ENCODE results near the gene TMEM117.

Gene TMEM117

GRCh38 chr12:43835656-43836474 is at the start of gene TMEM117:
TSS of gene TMEM117 (plus strand) at chr12:43836081.
- DNase-seq (ENCODE audit: low spot score): peak; percentile 58

- no peak for DNase-seq (ENCODE audit: low spot score)
Measured at GRCh38 chr12:43786899-43787693, 48.8 kb upstream of the TMEM117 start.

GRCh38 chr12:43789941-43790340 is 45.9 kb upstream of the TMEM117 start:
- DNase-seq (ENCODE audit: low spot score): peak; percentile 3

- DNase-seq (ENCODE audit: low spot score): no peak
Measured at GRCh38 chr12:43795716-43796280, 40.1 kb upstream of the TMEM117 start.

GRCh38 chr12:43797561-43798217 is 38.2 kb upstream of the TMEM117 start:
- no peak for DNase-seq (ENCODE audit: low spot score)

- peak; percentile 40 for DNase-seq (ENCODE audit: low spot score)
Measured at GRCh38 chr12:43805149-43805859, 30.6 kb upstream of the TMEM117 start.

- DNase-seq (ENCODE audit: low spot score): peak; percentile 76
Measured at GRCh38 chr12:43805860-43806736, 29.8 kb upstream of the TMEM117 start, which contains the start of gene TWF1. TSS of gene TWF1 (minus strand) at chr12:43806317. CDS start at chr12:43806245, 72 bp downstream.

- no peak for DNase-seq (ENCODE audit: low spot score)
Measured at GRCh38 chr12:43806737-43807072, 29.2 kb upstream of the TMEM117 start.

- no peak for DNase-seq (ENCODE audit: low spot score)
Measured at GRCh38 chr12:43807386-43807785, 28.5 kb upstream of the TMEM117 start.

GRCh38 chr12:43812057-43812456 is 23.8 kb upstream of the TMEM117 start:
- no peak for DNase-seq (ENCODE audit: low spot score)

- DNase-seq (ENCODE audit: low spot score): no peak
Measured at GRCh38 chr12:43812926-43813325, 23.0 kb upstream of the TMEM117 start.

GRCh38 chr12:43815416-43815815 is 20.5 kb upstream of the TMEM117 start:
- no peak for DNase-seq (ENCODE audit: low spot score)

GRCh38 chr12:43816168-43816567 is 19.7 kb upstream of the TMEM117 start:
- DNase-seq (ENCODE audit: low spot score): peak; percentile 18

- no peak for DNase-seq (ENCODE audit: low spot score)
Measured at GRCh38 chr12:43824207-43824775, 11.6 kb upstream of the TMEM117 start.

GRCh38 chr12:43826681-43827080 is 9.2 kb upstream of the TMEM117 start:
- DNase-seq (ENCODE audit: low spot score): no peak

GRCh38 chr12:43827093-43827492 is 8.8 kb upstream of the TMEM117 start:
- no peak for DNase-seq (ENCODE audit: low spot score)

- no peak for DNase-seq (ENCODE audit: low spot score)
Measured at GRCh38 chr12:43832463-43833168, 3.3 kb upstream of the TMEM117 start.

GRCh38 chr12:43835264-43835655 is 621 bp upstream of the TMEM117 start:
- peak; percentile 16 for DNase-seq (ENCODE audit: low spot score)

GRCh38 chr12:43836475-43836989 is 651 bp downstream of the TMEM117 start:
- peak; percentile 46 for DNase-seq (ENCODE audit: low spot score)
